H9 (cell line): ENCODE measurements around the gene CDH13. TPM values are rescaled to one million over a fixed set of nuclear protein-coding genes. Genes with fewer than 3 reads are reported as not detected.

ENCODE experiments used
- DNase-seq: peaks from one replicate; pipeline ENCODE4 v3.0.0-alpha.2; 2017
- H2AFZ ChIP-seq: one replicate; pipeline ENCODE4 v1.6.1; 2013; ENCODE audit warnings: mild to moderate bottlenecking, low read length, control low read depth, moderate library complexity
- H2AK5ac ChIP-seq: 2 replicates; pipeline ENCODE4 v1.6.1; 2013; ENCODE audit warnings: low read length, control low read depth, mixed read lengths; ENCODE audit not compliant: insufficient read length
- H2BK120ac ChIP-seq: one replicate; pipeline ENCODE4 v1.6.1; 2013; ENCODE audit warnings: low read depth, mild to moderate bottlenecking, low read length, control low read depth, inconsistent platforms; ENCODE audit not compliant: poor library complexity, severe bottlenecking
- H2BK12ac ChIP-seq: 2 replicates; pipeline ENCODE4 v1.6.1; 2013; ENCODE audit warnings: low read length, control low read depth, mixed read lengths, low read depth; ENCODE audit not compliant: insufficient read length
- H2BK15ac ChIP-seq: 2 replicates; pipeline ENCODE4 v1.6.1; 2013; ENCODE audit warnings: low read depth, low read length, control low read depth
- H2BK20ac ChIP-seq: one replicate; pipeline ENCODE4 v1.6.1; 2013; ENCODE audit warnings: low read depth, mild to moderate bottlenecking, low read length, control low read depth, inconsistent platforms; ENCODE audit not compliant: poor library complexity, severe bottlenecking
- H2BK5ac ChIP-seq: 2 replicates; pipeline ENCODE4 v1.6.1; 2013; ENCODE audit warnings: low read length, control low read depth, mixed read lengths; ENCODE audit not compliant: insufficient read length
- H3K14ac ChIP-seq: 2 replicates; pipeline ENCODE4 v1.6.1; 2013; ENCODE audit warnings: low read length, control low read depth; ENCODE audit not compliant: insufficient read depth
- H3K18ac ChIP-seq: 2 replicates; pipeline ENCODE4 v1.6.1; 2013; ENCODE audit warnings: low read depth, mild to moderate bottlenecking, mixed read lengths, low read length, control low read depth; ENCODE audit not compliant: insufficient read length
- H3K23ac ChIP-seq: 2 replicates; pipeline ENCODE4 v1.6.1; 2013; ENCODE audit warnings: low read length, control low read depth, mixed read lengths, low read depth; ENCODE audit not compliant: insufficient read length
- H3K23me2 ChIP-seq: 2 replicates; pipeline ENCODE4 v1.6.1; 2013; ENCODE audit warnings: low read depth, mild to moderate bottlenecking, mixed read lengths, low read length, control low read depth; ENCODE audit not compliant: insufficient read length, poor library complexity, severe bottlenecking
- H3K27ac ChIP-seq: 2 replicates; pipeline ENCODE4 v1.5.1; 2013; ENCODE audit warnings: low read length, control low read depth, mixed read lengths, low read depth; ENCODE audit not compliant: insufficient read length
- H3K27me3 ChIP-seq: 2 replicates; pipeline ENCODE4 v1.6.1; 2013; ENCODE audit warnings: low read length, control low read depth, inconsistent platforms; ENCODE audit not compliant: insufficient read depth
- H3K4ac ChIP-seq: 2 replicates; pipeline ENCODE4 v1.6.1; 2013; ENCODE audit warnings: low read depth, mild to moderate bottlenecking, control low read depth, inconsistent platforms, low read length, moderate library complexity
- H3K4me1 ChIP-seq: 2 replicates; pipeline ENCODE4 v1.6.1; 2013; ENCODE audit warnings: low read length, control low read depth, inconsistent platforms; ENCODE audit not compliant: insufficient read depth
- H3K4me2 ChIP-seq: 2 replicates; pipeline ENCODE4 v1.6.1; 2013; ENCODE audit warnings: low read length, control low read depth, mixed read lengths; ENCODE audit not compliant: insufficient read length, insufficient read depth
- H3K56ac ChIP-seq: 2 replicates; pipeline ENCODE4 v1.6.1; 2013; ENCODE audit warnings: low read depth, mild to moderate bottlenecking, mixed read lengths, low read length, control low read depth; ENCODE audit not compliant: insufficient read length
- H3K79me1 ChIP-seq: 2 replicates; pipeline ENCODE4 v1.6.1; 2013; ENCODE audit warnings: low read depth, mild to moderate bottlenecking, moderate library complexity, low read length, control low read depth, inconsistent platforms; ENCODE audit not compliant: insufficient read depth, poor library complexity, severe bottlenecking
- H3K79me2 ChIP-seq: 2 replicates; pipeline ENCODE4 v1.6.1; 2013; ENCODE audit warnings: low read length, control low read depth, inconsistent platforms; ENCODE audit not compliant: insufficient read depth
- H3K9ac ChIP-seq: 2 replicates; pipeline ENCODE4 v1.6.1; 2013; ENCODE audit warnings: low read length, control low read depth, mixed read lengths; ENCODE audit not compliant: insufficient read length; ENCODE audit errors: extremely low read depth
- H3K9me3 ChIP-seq: one replicate; pipeline ENCODE4 v1.6.1; 2013; ENCODE audit warnings: low read depth, low read length, inconsistent platforms; ENCODE audit not compliant: control insufficient read depth
- H3T11ph ChIP-seq: one replicate; pipeline ENCODE4 v1.6.1; 2013; ENCODE audit warnings: mild to moderate bottlenecking, low read length, control low read depth, inconsistent platforms
- H4K20me1 ChIP-seq: one replicate; pipeline ENCODE4 v1.6.1; 2013; ENCODE audit not compliant: control insufficient read depth, insufficient read length, insufficient read depth
- H4K5ac ChIP-seq: 2 replicates; pipeline ENCODE4 v1.6.1; 2013; ENCODE audit warnings: low read depth, mild to moderate bottlenecking, mixed read lengths, low read length, control low read depth; ENCODE audit not compliant: insufficient read length
- H4K8ac ChIP-seq: replicated peaks from 2 replicates; pipeline ENCODE4 v1.6.1; 2013; ENCODE audit warnings: low read length, control low read depth, mixed read lengths, low read depth; ENCODE audit not compliant: insufficient read length
- H4K91ac ChIP-seq: 2 replicates; pipeline ENCODE4 v1.6.1; 2013; ENCODE audit warnings: low read depth, mild to moderate bottlenecking, moderate library complexity, mixed read lengths, low read length, control low read depth; ENCODE audit not compliant: insufficient read length
- H3K27ac Mint-ChIP-seq, 3 experiments: 2 replicates in 2 of 3; 3 replicates in 1 of 3; pipeline ENCODE4 v1.8.0; 2020 to 2021; ENCODE audit warnings: mixed read lengths in 3 of 3, mild to moderate bottlenecking in 1 of 3, moderate library complexity in 1 of 3
- H3K27me3 Mint-ChIP-seq: 2 replicates; pipeline ENCODE4 v1.8.0; 2021; ENCODE audit warnings: low read depth, mild to moderate bottlenecking, moderate library complexity, mixed read lengths
- H3K36me3 Mint-ChIP-seq, 3 experiments: 2 replicates in 2 of 3; 3 replicates in 1 of 3; pipeline ENCODE4 v1.8.0; 2020 to 2021; ENCODE audit warnings: low read depth in 3 of 3, mixed read lengths in 3 of 3; ENCODE audit not compliant: insufficient read depth in 1 of 3
- H3K4me1 Mint-ChIP-seq, 2 experiments: 2 replicates each; pipeline ENCODE4 v1.8.0; 2020; ENCODE audit warnings: mixed read lengths in 2 of 2
- H3K4me3 Mint-ChIP-seq, 2 experiments: 2 replicates in 1 of 2; 3 replicates in 1 of 2; pipeline ENCODE4 v1.8.0; 2020 to 2021; ENCODE audit warnings: mild to moderate bottlenecking in 2 of 2, mixed read lengths in 2 of 2, moderate library complexity in 1 of 2
- H3K9me3 Mint-ChIP-seq, 2 experiments: 2 replicates in 1 of 2; 3 replicates in 1 of 2; pipeline ENCODE4 v1.8.0; 2020; ENCODE audit warnings: mild to moderate bottlenecking in 2 of 2, mixed read lengths in 2 of 2, moderate library complexity in 1 of 2
- WGBS: extraction: QIAGEN DNeasy Blood & Tissue Kit; methylation state at CpG from one replicate; pipeline ENCODE4 v1.1.7; 2013; ENCODE audit warnings: missing lambda C conversion rate, low lambda C conversion rate, mixed read lengths; ENCODE audit not compliant: insufficient read length; ENCODE audit errors: extremely low coverage; 5-methylcytosine and 5-hydroxymethylcytosine counted together
- total RNA-seq: library from RNA; stranded (reverse); gene quantifications from 2 replicates; pipeline ENCODE4 v1.2.1, GENCODE V29; 2021
- TF ChIP-seq, protein P1 (sequence below): fragments of 200-600 bp; sonication (generic); conservative IDR thresholded peaks from 3 replicates; pipeline ENCODE4 v1.8.0; 2021; ENCODE audit warnings: antibody characterized with exemption, mild to moderate bottlenecking

Gene CDH13
- total RNA-seq, 1 experiment from 2014 or later, result 1.5 TPM

- H2BK120ac ChIP-seq, result no peak overlapping the region
- H4K91ac ChIP-seq, result no peak overlapping the region
- no peaks in the 10 kb centered on the region; the same call in 1 of the 2 replicates for H3K27me3 Mint-ChIP-seq
- H3K27ac ChIP-seq, result no peak overlapping the region
- H3K4me1 Mint-ChIP-seq, result no peaks in the 10 kb centered on the region
- no peak overlapping the region for H2BK15ac ChIP-seq
- no peak overlapping the region for H3K27ac Mint-ChIP-seq
- H3K23me2 ChIP-seq, result no peaks in the 10 kb centered on the region
- no peak overlapping the region for H2BK12ac ChIP-seq
- WGBS, result no CpG with 5 or more reads among the region's 6 CpGs
- H3K23ac ChIP-seq, result no peak overlapping the region
- no peak overlapping the region for H3K4ac ChIP-seq
- no peaks in the 10 kb centered on the region for H3K27me3 ChIP-seq
- no peak overlapping the region for H3K18ac ChIP-seq
- H2BK5ac ChIP-seq, result no peak overlapping the region
- no peaks in the 10 kb centered on the region for H3K79me1 ChIP-seq
- no peak overlapping the region for H3K9ac ChIP-seq
- no peak overlapping the region for H2AK5ac ChIP-seq
- no peak overlapping the region for H3K14ac ChIP-seq
- no peak overlapping the region for H2BK20ac ChIP-seq
- no peak overlapping the region for H3K4me3 Mint-ChIP-seq
- H3K9me3 ChIP-seq, result no peaks in the 10 kb centered on the region
- DNase-seq, result no peak
- no peak overlapping the region for H4K5ac ChIP-seq
- no peaks in the 10 kb centered on the region for H4K20me1 ChIP-seq
- TF ChIP-seq, protein P1, sequence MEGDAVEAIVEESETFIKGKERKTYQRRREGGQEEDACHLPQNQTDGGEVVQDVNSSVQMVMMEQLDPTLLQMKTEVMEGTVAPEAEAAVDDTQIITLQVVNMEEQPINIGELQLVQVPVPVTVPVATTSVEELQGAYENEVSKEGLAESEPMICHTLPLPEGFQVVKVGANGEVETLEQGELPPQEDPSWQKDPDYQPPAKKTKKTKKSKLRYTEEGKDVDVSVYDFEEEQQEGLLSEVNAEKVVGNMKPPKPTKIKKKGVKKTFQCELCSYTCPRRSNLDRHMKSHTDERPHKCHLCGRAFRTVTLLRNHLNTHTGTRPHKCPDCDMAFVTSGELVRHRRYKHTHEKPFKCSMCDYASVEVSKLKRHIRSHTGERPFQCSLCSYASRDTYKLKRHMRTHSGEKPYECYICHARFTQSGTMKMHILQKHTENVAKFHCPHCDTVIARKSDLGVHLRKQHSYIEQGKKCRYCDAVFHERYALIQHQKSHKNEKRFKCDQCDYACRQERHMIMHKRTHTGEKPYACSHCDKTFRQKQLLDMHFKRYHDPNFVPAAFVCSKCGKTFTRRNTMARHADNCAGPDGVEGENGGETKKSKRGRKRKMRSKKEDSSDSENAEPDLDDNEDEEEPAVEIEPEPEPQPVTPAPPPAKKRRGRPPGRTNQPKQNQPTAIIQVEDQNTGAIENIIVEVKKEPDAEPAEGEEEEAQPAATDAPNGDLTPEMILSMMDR, result no peak
- no peak overlapping the region for H3K56ac ChIP-seq
- H3K79me2 ChIP-seq, result no peaks in the 10 kb centered on the region
- H3K4me1 ChIP-seq, result no peaks in the 10 kb centered on the region
- H3T11ph ChIP-seq, result no peak overlapping the region
- no peak overlapping the region for H4K8ac ChIP-seq
- peaks cover 0 to 14% (median 7%) of the 10 kb centered on the region in 3 experiments; a peak in 5 of 7 replicates for H3K36me3 Mint-ChIP-seq
- H2AFZ ChIP-seq, result no peak overlapping the region
- H3K4me2 ChIP-seq, result no peak overlapping the region
- H3K9me3 Mint-ChIP-seq, result peaks cover 24 to 25% of the 10 kb centered on the region in 2 experiments
Observed at GRCh38 chr16:83102336-83102735, 475.6 kb downstream of the CDH13 start.
